Neural progenitor cell (in vitro differentiated cells): ENCODE data around the gene IGSF3. TPM values are rescaled to one million over a fixed set of nuclear protein-coding genes. Genes with fewer than 3 reads are reported as not detected.
"Not testable (repeated sequence)": the region's sequence is repeated elsewhere in the genome, so short reads cannot be mapped to it uniquely, and the experiment has no call there.

Source experiments
- DNase-seq: peaks from one replicate; pipeline ENCODE4 v3.0.0-alpha.2; 2016; ENCODE audit warnings: low spot score
- H2AFZ ChIP-seq: fragments of 200-600 bp; sonication (generic); replicated peaks from 2 replicates; pipeline ENCODE4 v1.6.1; 2016; ENCODE audit warnings: antibody characterized with exemption
- H3F3A ChIP-seq: fragments of 200-600 bp; sonication (generic); 2 replicates; pipeline ENCODE4 v1.6.1; 2016; ENCODE audit warnings: antibody characterized with exemption, low read depth
- H3K27ac ChIP-seq: fragments of 200-600 bp; sonication (generic); 2 replicates; pipeline ENCODE4 v1.5.1; 2016; ENCODE audit warnings: mild to moderate bottlenecking
- H3K27me3 ChIP-seq: fragments of 200-600 bp; sonication (generic); 2 replicates; pipeline ENCODE4 v1.6.1; 2016; ENCODE audit warnings: mild to moderate bottlenecking, moderate library complexity
- H3K36me3 ChIP-seq: fragments of 200-600 bp; sonication (generic); 2 replicates; pipeline ENCODE4 v1.5.1; 2016
- H3K4me1 ChIP-seq: fragments of 200-600 bp; sonication (generic); 2 replicates; pipeline ENCODE4 v1.6.1; 2016; ENCODE audit warnings: mixed run types
- H3K4me2 ChIP-seq: fragments of 200-600 bp; sonication (generic); 2 replicates; pipeline ENCODE4 v1.6.1; 2016
- H3K4me3 ChIP-seq: fragments of 200-600 bp; sonication (generic); 2 replicates; pipeline ENCODE4 v1.5.1; 2016
- H3K79me2 ChIP-seq: fragments of 200-600 bp; sonication (generic); 2 replicates; pipeline ENCODE4 v1.6.1; 2016; ENCODE audit warnings: low read depth
- H3K9ac ChIP-seq: fragments of 200-600 bp; sonication (generic); 2 replicates; pipeline ENCODE4 v1.6.1; 2016
- H3K9me3 ChIP-seq: fragments of 200-600 bp; sonication (generic); 2 replicates; pipeline ENCODE4 v1.5.1; 2016; ENCODE audit warnings: low read depth
- H4K20me1 ChIP-seq: fragments of 200-600 bp; sonication (generic); 2 replicates; pipeline ENCODE4 v1.6.1; 2016; ENCODE audit warnings: low read depth
- H3K27ac Mint-ChIP-seq: 3 replicates; pipeline ENCODE4 v1.8.0; 2021; ENCODE audit warnings: mixed read lengths
- H3K27me3 Mint-ChIP-seq: 2 replicates; pipeline ENCODE4 v1.8.0; 2022; ENCODE audit warnings: low read depth, mild to moderate bottlenecking, inconsistent platforms, moderate library complexity, mixed read lengths; ENCODE audit not compliant: insufficient read depth
- H3K36me3 Mint-ChIP-seq: 3 replicates; pipeline ENCODE4 v1.8.0; 2021; ENCODE audit warnings: mixed read lengths
- H3K4me1 Mint-ChIP-seq: 3 replicates; pipeline ENCODE4 v1.8.0; 2021; ENCODE audit warnings: mixed read lengths
- H3K4me3 Mint-ChIP-seq: 3 replicates; pipeline ENCODE4 v1.8.0; 2021; ENCODE audit warnings: mild to moderate bottlenecking, moderate library complexity, mixed read lengths
- H3K9me3 Mint-ChIP-seq: 3 replicates; pipeline ENCODE4 v1.8.0; 2020; ENCODE audit warnings: mixed read lengths
- EZH2 ChIP-seq: fragments of 200-600 bp; sonication (generic); IDR thresholded peaks from 2 replicates; pipeline ENCODE4 v1.6.1; 2017; ENCODE audit warnings: antibody characterized with exemption, mild to moderate bottlenecking, moderate library complexity
- EZH2phosphoT487 ChIP-seq: fragments of 200-600 bp; sonication (generic); IDR thresholded peaks from 2 replicates; pipeline ENCODE4 v1.6.1; 2017; ENCODE audit warnings: antibody characterized with exemption
- total RNA-seq: library from RNA; depleted of rRNA; stranded (reverse); fragments of >200 nt; gene quantifications from 2 replicates; pipeline ENCODE4 v1.2.3, GENCODE V29; 2015; ENCODE audit warnings: low replicate concordance
- TF ChIP-seq, protein P1 (sequence below): fragments of 200-600 bp; sonication (generic); IDR thresholded peaks from 2 replicates; pipeline ENCODE4 v1.5.1; 2017; ENCODE audit warnings: antibody characterized with exemption, mild to moderate bottlenecking

The IGSF3 gene
- total RNA-seq, 1 donor from 2014 or later = 24.0 TPM

GRCh38 chr1:116654351-116654750 is 13.2 kb downstream of the IGSF3 start:
- Histone ChIP-seq H4K20me1 (no peaks in the 10 kb centered on the region), H2AFZ (no peak overlapping the region), H3F3A (no peaks in the 10 kb centered on the region), H3K36me3 (no peaks in the 10 kb centered on the region), H3K27ac (no peak overlapping the region), H3K4me1 (peaks cover 8% of the 10 kb centered on the region), H3K9me3 (no peaks in the 10 kb centered on the region), H3K27me3 (no peaks in the 10 kb centered on the region), H3K9ac (no peak overlapping the region), H3K4me2 (no peak overlapping the region), H3K79me2 (peaks cover 11% of the 10 kb centered on the region), H3K4me3 (no peak overlapping the region)
- Mint-ChIP-seq H3K36me3 (no peaks in the 10 kb centered on the region), H3K4me3 (no peak overlapping the region), H3K27ac (no peak overlapping the region), H3K4me1 (peaks cover 9% of the 10 kb centered on the region), H3K27me3 (peaks cover 4% of the 10 kb centered on the region), H3K9me3 (no peaks in the 10 kb centered on the region)
- DNase-seq = no peak
- TF ChIP-seq EZH2 (no peak), EZH2phosphoT487 (no peak)
- TF ChIP-seq, protein P1, sequence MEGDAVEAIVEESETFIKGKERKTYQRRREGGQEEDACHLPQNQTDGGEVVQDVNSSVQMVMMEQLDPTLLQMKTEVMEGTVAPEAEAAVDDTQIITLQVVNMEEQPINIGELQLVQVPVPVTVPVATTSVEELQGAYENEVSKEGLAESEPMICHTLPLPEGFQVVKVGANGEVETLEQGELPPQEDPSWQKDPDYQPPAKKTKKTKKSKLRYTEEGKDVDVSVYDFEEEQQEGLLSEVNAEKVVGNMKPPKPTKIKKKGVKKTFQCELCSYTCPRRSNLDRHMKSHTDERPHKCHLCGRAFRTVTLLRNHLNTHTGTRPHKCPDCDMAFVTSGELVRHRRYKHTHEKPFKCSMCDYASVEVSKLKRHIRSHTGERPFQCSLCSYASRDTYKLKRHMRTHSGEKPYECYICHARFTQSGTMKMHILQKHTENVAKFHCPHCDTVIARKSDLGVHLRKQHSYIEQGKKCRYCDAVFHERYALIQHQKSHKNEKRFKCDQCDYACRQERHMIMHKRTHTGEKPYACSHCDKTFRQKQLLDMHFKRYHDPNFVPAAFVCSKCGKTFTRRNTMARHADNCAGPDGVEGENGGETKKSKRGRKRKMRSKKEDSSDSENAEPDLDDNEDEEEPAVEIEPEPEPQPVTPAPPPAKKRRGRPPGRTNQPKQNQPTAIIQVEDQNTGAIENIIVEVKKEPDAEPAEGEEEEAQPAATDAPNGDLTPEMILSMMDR = no peak

DNA sequence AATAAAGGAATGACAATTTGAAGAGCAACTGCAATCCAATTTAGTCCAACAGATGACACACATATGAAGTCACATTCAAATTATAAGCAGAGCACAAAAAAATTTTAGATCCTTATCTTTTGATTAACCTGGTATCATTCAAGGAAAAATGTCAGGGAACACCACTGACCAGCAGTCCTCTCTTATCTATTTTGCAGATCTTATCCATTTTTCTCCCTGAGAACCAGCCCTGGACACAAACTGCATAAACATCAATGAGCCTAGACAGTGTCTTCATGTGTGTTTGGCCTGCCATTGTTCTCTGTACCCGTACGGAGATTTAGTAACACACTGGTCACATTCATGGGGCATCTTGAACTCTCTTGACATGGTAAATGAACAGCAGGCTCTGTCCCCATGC is 14.9 kb downstream of the IGSF3 start:
- H3K79me2 ChIP-seq = peaks cover 11% of the 10 kb centered on the region
- not testable (repeated sequence) for H3K9ac ChIP-seq, H3K27ac Mint-ChIP-seq, H3K27ac ChIP-seq, H3K4me2 ChIP-seq, H3K4me1 ChIP-seq, H3K4me3 ChIP-seq, H3K36me3 Mint-ChIP-seq, H3F3A ChIP-seq, H3K36me3 ChIP-seq, H2AFZ ChIP-seq, H4K20me1 ChIP-seq, H3K9me3 ChIP-seq, H3K4me3 Mint-ChIP-seq, H3K9me3 Mint-ChIP-seq, DNase-seq, H3K4me1 Mint-ChIP-seq, H3K27me3 Mint-ChIP-seq, H3K27me3 ChIP-seq

DNA sequence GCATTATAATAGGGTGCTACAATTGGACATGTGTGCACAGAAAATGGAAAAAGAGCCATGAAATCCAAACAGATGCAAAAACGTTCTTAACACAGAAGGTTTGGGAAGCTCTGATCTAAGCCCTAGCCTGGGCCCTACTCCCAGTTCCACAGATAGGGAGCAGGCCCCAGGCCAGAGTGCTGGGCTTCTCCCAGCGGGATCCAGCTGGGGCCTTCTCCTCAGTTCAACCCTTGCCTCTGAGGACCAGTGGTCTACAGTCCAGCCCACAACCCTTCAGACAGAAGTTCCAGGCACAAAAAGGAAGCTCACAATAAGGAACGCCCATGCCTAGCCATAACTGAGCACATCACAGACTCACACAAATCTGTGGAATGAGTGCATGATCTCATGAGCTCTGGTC is 16.8 kb downstream of the IGSF3 start:
- H3K9me3 Mint-ChIP-seq, H3K4me2 ChIP-seq, H3K27me3 ChIP-seq, H3K27me3 Mint-ChIP-seq, H3K79me2 ChIP-seq, H3K4me3 ChIP-seq, DNase-seq, H3K9me3 ChIP-seq, H3K36me3 Mint-ChIP-seq, H3K27ac Mint-ChIP-seq, H3K36me3 ChIP-seq, H3K27ac ChIP-seq, H2AFZ ChIP-seq, H3K9ac ChIP-seq, H4K20me1 ChIP-seq, H3K4me3 Mint-ChIP-seq: not testable (repeated sequence)
- peaks cover 20% of the 10 kb centered on the region for H3K4me1 Mint-ChIP-seq
- Histone ChIP-seq H3F3A (peaks cover 11% of the 10 kb centered on the region), H3K4me1 (peaks cover 21% of the 10 kb centered on the region)

DNA sequence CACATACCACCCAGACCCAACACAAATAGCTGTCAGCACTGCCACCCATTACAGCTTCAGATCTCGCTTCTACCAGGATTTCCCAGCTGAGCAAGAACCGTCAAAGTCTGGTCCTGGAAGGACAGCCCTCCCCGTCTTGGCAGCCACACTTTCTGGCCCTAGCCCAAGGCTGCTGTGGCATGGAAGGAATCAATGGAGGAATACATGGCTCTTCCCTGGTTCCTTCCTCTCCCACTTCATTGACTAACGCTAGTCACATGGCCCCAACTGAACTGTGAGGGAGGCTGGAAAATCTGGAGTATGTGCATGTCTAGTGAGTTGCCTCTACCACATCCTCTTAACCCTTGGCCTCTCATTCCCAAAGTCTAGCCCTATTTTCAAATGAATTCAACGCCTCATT is 18.5 kb downstream of the IGSF3 start:
- not testable (repeated sequence) for H3K4me2 ChIP-seq

GRCh38 chr1:116648325-116648724 is 19.2 kb downstream of the IGSF3 start:
- H3K27ac Mint-ChIP-seq, H3K36me3 ChIP-seq, H3K27me3 ChIP-seq, H3K27me3 Mint-ChIP-seq, H3K9me3 ChIP-seq, H3K4me3 Mint-ChIP-seq, H3K79me2 ChIP-seq, H4K20me1 ChIP-seq, H3K4me3 ChIP-seq, H2AFZ ChIP-seq, H3K9me3 Mint-ChIP-seq, H3K4me2 ChIP-seq, DNase-seq, H3K27ac ChIP-seq, H3K36me3 Mint-ChIP-seq, H3K9ac ChIP-seq: not testable (repeated sequence)
- peaks cover 33% of the 10 kb centered on the region for H3K4me1 Mint-ChIP-seq
- Histone ChIP-seq H3K4me1 (peaks cover 34% of the 10 kb centered on the region), H3F3A (peaks cover 11% of the 10 kb centered on the region)

More for the DNA sequence above, 18.5 kb downstream of the IGSF3 start:
- DNase-seq, H3K9me3 ChIP-seq, H3K4me3 Mint-ChIP-seq, H3K27ac ChIP-seq, H3K27me3 ChIP-seq, H3K9me3 Mint-ChIP-seq, H3K9ac ChIP-seq, H3K27me3 Mint-ChIP-seq, H2AFZ ChIP-seq, H3K79me2 ChIP-seq, H3K4me3 ChIP-seq, H3K27ac Mint-ChIP-seq, H4K20me1 ChIP-seq, H3K36me3 Mint-ChIP-seq, H3K36me3 ChIP-seq: not testable (repeated sequence)
- Histone ChIP-seq H3F3A (peaks cover 11% of the 10 kb centered on the region), H3K4me1 (peaks cover 29% of the 10 kb centered on the region)
- peaks cover 26% of the 10 kb centered on the region for H3K4me1 Mint-ChIP-seq

DNA sequence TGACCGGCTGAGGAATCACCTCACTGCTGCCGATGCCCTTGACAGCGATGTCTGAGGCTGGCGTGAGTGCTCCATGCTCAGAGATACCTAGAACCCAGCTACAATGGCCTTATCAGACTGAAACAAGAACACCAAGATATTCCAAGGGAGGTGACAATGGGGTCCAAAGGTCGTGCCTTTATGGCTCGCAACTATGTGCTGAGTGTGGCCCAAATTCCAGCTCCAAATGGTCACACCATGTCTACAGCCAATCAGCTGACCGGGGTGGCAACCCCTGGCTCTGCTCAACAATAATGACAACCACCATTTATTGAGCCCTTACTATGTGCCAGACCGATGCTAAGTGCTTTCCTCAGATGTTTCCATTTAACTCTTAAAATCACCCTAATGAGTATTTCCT is 20.3 kb downstream of the IGSF3 start:
- H3K36me3 Mint-ChIP-seq, H3K27me3 ChIP-seq, H3K9me3 Mint-ChIP-seq, H2AFZ ChIP-seq, H3K9me3 ChIP-seq, H3K79me2 ChIP-seq, H3K4me3 Mint-ChIP-seq, H3K36me3 ChIP-seq, H3K4me3 ChIP-seq, H3K27me3 Mint-ChIP-seq, H4K20me1 ChIP-seq, DNase-seq, H3K9ac ChIP-seq, H3K27ac ChIP-seq: not testable (repeated sequence)
- Histone ChIP-seq H3K4me1 (peaks cover 38% of the 10 kb centered on the region), H3K4me2 (peak overlapping the region; percentile 70), H3F3A (peaks cover 11% of the 10 kb centered on the region)
- Mint-ChIP-seq H3K27ac (peak overlapping the region; percentile 38), H3K4me1 (peaks cover 35% of the 10 kb centered on the region)

DNA sequence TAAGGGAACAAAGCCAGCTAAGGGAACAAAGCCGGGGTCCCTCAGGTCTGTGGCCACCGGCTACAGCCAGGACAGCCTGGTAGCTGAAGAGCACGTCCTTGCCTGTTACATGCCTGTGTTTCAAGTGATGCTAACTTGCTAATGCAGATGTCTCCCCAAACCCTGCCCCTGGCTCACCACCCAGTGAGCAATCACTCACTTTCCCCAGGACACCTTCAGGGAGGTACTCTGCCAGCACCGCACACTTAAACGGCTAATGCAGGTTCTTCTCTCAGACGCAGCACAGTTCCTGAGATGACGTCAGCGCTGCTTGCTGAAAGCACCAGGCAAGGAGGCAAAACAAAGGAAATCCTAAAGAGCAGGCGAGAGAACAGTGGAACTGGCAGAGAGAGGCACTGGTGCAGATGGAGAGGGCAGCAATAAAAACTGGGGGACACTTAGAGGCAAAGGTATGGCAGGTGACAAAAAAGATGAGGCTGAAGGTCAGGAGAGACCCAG is 20.8 kb downstream of the IGSF3 start:
- not testable (repeated sequence) for H3K36me3 Mint-ChIP-seq, H3K4me3 Mint-ChIP-seq, H3K9me3 ChIP-seq, H3K79me2 ChIP-seq, H3K27me3 ChIP-seq, H3K36me3 ChIP-seq, H3K27me3 Mint-ChIP-seq, H3K9me3 Mint-ChIP-seq, H4K20me1 ChIP-seq, H3K9ac ChIP-seq
- peak overlapping the region; percentile 70 for H3K4me2 ChIP-seq
- peak overlapping the region; percentile 80 for H2AFZ ChIP-seq
- Mint-ChIP-seq H3K4me1 (peaks cover 37% of the 10 kb centered on the region), H3K27ac (peak overlapping the region; percentile 38)
- peaks cover 11% of the 10 kb centered on the region for H3F3A ChIP-seq
- peak overlapping the region; percentile 37 for H3K4me3 ChIP-seq
- peak overlapping the region; percentile 80 for H3K27ac ChIP-seq
- peak; percentile 85 for DNase-seq
- H3K4me1 ChIP-seq = peaks cover 41% of the 10 kb centered on the region
